Middle frontal gyrus (tissue), 1 donor: ENCODE data around the gene ELAVL3.
"Not testable (repeated sequence)": the region's sequence is repeated elsewhere in the genome, so short reads cannot be mapped to it uniquely, and the experiment has no call there.

Experiments
- DNase-seq: peaks from one replicate; pipeline ENCODE4 v3.0.0-alpha.2; 2015; ENCODE audit warnings: low spot score; ENCODE audit errors: extremely low spot score

The ELAVL3 gene

DNA sequence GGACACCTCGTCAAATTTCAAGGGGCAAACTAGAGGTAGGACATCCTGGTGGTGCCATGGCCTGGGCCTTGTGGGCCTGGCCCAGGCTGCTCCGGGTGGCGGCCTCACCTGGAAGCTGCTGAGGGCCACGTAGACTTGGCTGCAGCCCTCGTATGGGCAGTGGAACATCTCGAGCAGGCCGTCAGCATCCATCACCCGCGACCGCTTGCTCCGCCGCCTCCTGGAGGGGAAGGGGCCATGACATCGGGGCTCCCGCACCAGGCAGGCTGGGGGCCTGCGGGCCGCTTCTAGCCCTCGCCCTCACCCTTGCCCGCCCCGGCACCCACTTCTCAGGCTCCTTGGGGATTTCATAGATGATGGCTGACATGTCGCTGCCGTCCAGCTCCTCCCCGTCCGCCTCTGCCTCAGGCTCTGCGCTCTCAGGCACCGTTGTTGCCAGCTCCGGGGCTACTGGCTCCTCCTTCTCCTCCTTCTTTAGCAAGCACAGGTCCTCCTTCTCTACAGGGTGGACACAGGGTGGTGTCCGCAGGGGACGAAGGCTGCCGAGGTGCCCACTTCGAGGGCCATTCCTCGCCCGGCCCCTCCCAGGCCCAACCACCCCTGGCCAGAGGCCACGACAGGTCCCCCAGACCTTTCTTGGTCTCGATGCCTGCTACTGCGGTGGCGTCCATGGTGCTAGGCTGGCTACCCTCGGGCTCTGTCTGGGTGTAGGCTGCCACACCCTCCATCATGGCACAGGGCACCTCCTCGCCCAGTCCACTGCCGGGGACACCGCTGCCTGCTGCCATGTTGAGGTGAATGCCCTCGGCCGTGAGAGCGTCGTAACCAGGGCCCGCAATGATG lies 6.0 kb upstream of the ELAVL3 start:
- no peak for DNase-seq

DNA sequence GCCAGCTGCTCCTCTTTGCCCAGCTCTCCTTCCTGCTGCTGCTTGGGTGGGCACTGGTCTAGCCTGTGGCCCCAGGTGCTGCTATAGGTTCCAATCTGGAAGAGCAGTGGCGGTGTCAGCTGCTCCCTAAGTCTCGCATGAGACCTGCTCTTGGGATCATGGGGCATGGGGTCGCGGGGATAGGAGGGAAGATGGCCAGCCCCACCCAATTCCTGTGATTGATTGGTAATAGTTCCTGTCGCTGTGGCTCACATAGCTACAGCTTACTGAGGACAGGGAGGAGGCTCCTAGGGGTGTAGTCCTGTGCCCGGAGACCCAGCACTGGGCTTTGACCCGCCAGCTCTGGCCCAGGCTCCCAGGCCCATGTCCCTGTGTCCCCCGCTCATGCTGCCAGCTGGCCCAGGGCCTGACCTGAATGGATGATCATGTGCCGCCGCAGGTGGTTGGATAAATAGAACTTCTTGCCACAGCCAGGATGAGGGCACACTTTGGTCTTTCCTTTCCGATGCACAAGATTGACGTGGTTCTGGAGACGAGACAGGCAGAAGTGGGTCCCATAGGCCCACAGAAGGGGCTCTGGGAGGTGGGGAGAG lies 4.5 kb upstream of the ELAVL3 start:
- no peak for DNase-seq

DNA sequence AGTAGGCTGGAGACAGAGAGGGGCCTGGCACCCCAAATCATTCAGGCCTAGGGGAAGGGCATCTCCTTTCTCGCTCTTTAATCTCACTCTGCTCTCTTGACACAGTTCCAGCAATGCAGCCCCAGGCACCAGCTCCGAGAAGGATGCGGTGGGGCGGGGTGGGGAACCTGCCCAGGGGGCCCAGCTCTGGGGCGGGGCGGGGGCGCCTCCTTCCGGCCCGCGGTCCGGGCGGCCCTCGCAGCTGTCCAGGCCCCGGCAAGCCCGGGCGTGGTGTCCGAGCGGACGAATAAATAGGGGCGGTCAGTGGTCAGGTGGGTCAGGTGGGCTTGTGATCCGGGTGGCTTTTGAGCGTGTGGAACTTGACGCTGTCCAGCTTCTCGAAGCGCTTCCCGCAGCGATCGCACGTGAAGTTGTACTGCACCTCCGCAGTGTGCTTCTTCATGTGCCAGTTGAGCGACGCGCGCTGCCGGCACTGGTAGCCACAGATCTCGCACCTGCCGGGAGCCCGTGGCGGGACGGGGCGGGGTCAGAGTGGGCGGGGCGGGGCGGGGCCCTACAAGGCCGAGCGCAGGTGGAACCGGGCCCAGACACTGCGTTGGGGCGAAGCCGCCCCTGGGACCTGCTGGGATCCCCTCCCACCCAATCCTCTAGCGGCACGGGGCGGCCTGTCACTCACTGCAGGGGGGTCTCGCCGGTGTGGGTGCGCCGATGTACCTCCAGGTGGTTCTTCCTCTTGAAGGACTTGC lies 2.7 kb upstream of the ELAVL3 start:
- no peak for DNase-seq

DNA sequence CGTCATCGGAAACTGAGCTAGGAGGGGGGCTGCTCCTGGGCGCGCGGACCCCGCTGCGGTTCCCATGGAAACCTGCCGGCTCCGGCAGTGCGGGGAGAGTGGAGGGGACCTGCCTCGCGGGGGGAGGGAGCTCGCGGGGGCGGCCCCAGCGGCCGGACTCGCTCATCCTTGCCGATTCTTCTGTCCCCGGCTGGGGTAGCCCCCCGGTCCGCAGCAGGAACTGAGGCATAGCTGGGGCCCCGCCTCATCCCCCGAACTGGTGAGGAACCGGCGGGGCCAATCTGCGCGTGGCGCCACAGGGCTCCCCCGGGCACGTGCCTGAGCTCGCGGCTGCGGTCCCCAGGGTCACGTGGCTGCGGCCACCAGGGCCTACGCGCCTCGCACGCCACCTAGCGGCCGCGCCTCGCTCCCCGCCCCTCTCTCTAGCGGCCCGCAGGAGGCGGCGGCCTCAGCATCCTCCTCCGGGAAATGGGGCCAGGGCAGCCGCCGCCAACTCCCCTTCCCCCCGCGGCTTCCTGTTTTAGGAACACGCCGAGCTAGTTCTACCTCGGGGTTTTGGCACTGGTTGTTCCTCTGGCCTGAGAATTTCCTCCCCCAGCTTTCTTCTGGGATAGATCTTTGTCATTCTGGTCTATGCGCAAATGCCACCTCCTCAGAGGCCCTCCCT lies 1.7 kb upstream of the ELAVL3 start:
- DNase-seq = peak; percentile 74

DNA sequence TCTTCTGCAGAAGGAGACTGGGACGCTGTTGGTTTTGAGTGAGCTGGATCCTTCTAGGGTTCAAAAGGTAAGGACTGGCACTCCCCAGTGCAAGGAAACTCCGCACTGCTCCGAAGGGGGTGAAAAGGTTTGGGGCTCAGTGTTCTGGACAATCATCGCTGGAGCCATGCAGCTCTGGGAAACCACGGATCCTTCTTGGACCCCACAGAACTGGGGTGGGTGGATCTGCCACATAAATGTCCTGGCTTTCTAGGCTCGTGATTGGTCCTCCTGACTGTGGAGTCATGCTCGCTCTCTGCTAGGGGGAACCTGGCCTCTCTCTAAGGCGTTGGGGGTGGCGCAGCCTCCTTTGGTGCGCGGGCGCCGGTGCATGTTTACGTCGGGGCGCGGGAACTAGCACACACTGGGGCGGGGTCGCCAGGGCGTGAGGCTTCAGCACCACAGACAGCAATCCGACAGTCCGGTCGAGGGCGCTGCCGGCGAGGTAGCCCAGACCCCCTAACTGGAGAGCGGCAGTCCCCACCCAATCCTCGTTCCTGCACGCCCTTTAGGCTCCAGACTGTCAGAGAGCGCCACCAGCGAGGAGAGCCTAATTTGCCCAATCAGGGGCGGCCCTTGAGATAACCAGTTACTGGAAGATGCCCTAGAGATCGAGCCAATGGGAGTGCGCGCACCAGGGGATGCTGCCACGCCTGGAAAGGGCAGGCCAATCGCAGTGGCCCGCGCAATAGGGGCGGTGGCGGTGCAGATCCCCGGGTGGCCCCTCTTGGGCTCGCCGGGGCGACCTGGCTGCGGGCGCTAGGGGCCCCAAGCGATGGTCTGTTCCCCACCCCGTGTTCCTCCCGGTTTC lies 913 bp upstream of the ELAVL3 start:
- peak; percentile 92 for DNase-seq

DNA sequence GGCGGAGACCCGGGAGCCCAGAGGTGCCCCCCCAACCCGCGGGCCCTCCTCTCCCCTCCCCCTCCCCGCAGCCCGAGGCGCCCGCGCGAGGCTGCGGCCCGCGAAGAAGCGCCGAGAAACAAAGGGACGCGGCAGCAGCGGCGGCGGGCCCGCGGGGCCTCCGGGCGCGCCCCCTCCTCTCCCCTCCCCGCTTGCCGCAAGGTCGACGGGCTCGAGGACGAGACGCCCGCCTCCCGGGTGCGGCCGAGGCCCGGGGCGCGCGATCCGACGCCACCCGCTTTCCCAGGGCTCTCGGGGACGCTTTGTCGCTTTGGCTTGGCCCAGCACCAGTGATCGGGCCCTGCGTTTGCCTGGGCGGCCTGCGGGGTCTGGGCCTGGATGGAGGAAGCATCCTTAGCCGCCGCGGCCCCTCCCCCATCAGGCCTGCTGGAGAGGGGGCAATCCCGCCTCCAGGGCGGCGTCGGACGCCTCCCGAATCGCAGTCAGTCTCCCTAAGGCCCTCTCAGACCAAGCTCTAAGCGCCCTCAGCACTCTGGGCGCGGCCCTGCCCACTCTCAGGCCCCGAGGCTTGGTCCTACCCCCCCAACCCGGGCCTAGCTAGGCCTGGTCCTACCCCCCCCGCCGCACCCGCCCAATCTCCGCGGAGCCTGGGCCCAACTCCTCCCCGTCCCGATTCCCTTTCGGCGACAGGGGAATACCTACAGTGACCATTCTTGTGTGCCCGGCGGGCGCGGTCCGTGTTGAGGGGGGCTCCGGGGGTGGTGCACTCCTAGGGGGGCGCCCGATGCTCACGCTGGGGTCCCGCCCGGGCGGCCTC lies 740 bp downstream of the ELAVL3 start:
- no peak for DNase-seq

DNA sequence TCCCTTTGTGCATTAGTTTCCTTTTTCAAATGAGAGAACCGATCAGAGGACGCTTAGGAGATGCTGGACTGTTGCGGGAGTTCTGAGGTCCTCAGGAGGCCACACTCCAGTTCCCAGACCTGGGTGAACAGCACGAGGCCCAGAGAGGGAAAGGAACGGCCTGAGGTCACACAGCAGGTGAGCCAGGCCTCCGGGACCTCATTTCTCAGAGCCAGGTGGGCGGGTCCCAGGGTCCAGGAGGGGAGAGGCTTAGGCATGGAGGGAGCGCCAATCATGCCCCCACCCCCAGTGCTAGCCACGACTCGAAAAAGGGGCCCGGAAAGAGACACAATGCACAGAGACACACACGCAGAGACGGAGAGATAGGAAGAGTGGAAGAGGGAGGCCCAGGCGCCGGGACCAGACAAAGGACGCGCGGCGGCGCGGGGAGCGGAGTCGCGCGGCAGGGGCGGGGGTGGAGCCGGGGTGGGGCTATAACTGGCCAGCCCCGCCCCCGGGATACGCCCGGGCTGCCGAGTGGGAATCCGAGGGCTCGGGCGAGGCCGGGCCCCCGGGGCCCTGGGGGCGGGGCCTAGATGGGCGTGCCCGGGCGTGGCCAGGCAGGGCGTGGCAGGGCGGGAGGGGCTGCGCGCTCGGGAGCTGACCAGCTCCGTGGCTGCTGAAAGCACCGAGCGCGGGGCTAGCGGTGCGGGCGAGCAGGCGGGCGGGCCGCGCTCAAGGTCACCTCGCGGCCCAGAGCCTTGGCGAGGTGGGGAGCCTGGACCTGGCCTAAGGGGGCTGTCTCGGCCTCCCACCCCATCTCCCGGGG lies 1.6 kb downstream of the ELAVL3 start:
- DNase-seq = peak; percentile 61

DNA sequence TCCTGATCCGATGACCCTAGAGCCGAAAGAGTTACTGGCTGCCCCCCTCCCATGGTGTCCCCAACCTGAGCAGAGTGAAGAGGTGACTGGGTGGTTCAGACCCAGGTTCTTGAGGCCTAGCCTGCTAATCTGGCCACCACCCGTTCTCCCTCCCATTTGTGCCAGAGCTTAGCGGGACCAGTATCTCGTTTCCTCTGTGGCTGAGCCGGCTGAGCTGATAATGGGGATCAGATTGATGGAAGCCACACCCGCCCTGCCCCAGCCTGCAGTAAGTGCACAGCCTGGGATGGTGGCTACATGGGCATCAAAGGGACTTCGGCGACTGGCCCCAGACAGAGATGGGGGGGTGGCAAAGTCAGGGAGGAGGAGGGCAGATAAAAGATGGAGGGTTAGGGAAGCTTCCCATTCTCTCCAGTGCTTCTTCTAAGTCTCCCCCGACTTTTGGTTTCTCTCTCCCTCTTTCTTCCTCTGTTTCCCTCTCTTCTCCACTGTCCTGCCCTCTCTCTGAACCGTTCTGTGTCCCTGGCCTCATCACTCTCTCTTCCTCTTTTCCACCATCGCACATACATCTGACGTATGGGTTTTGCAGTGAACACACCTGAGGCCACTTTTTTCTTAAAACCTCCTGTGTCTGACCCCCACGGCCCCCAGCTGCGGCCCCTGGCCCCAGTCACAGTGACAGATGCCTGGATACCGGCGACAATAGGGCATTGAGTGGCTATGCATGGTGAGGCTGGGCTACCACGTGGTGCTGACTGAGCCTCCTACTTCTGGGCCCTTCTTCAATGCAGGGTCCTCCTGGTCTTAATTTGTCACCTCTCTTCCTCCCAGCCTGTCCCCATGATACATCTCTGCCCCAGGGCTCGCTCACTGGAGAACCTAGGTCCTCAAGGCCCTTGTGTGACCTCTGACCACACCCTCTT lies 2.4 kb downstream of the ELAVL3 start:
- no peak for DNase-seq

DNA sequence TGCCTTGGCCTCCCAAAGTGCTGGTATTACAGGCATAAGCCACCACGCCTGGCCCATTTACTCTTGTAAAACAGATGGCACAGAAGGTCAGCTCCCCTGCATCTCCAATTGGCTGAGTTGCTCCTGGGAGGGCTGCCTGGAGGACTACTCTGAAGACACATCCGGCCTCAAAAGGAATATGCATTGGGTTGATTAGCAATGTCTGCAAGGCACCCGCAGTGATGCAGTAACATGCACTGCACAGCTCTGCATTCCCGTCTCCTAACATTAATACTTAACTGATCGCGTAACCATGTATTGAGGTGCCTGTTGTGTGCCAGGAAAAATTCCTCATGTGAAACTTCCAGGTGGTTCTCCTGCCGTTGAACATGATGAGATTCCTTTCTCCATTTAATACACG lies 5.0 kb downstream of the ELAVL3 start:
- no peak for DNase-seq

DNA sequence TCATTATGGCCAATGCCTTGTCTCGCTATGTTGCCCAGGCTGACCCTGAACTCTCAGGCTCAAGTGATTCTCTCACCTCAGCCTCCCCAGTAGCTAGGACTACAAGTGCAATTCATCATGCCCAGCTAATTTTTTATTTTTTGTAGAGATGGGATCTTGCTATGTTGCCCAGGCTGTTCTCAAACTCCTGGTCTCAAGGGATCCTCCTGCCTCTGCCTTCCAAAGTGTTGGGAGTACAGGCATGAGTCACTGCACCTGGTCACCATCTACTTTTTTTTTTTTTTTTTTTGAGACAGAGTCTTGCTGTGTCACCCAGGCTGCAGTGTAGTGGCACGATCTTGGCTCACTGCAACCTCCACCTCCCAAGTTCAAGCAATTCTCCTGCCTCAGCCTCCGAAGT lies 5.5 kb downstream of the ELAVL3 start:
- DNase-seq = not testable (repeated sequence)

DNA sequence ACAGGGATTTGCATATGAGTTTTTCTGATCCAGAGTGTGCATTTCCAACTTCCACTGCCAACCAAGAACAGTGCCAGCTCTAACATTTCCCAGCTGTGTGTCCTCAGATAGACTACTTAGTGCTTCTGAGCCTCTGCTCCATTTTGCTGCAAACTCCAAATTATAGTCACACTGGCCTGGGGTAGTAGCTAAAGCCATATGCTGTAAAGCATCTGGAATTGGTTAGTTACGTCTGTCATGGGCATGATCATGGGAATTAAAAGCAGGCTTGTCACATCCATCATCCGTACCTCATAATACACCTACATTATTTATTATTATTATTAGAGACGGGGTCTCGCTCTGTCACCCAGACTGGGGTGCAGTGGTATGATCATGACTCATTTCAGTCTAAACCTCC lies 7.1 kb downstream of the ELAVL3 start:
- DNase-seq = no peak

DNA sequence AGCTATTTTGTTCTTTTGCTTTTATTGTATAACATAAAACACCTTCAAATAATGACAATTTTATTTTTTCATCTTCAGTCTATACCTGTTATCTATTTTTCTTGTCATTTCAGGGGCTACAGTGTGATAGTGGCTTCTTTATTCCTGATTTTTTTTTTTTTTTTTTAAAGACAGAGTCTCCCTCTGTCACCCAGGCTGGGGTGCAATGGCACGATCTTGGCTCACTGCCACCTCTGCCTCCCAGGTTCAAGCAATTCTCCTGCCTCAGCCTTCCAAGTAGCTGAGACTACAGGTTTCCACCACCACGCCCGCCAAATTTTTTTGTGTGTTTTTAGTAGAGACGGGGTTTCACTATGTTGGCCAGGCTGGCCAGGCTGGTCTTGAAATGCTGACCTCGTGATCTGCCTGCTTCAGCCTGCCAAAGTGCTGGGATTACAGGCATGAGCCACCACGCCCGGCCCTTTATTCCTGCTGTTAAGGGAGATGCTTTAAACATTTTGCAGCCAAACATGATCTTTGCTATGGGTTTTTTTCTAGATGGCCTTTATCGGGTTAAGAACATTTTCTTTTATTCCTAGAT lies 12.5 kb downstream of the ELAVL3 start:
- not testable (repeated sequence) for DNase-seq

DNA sequence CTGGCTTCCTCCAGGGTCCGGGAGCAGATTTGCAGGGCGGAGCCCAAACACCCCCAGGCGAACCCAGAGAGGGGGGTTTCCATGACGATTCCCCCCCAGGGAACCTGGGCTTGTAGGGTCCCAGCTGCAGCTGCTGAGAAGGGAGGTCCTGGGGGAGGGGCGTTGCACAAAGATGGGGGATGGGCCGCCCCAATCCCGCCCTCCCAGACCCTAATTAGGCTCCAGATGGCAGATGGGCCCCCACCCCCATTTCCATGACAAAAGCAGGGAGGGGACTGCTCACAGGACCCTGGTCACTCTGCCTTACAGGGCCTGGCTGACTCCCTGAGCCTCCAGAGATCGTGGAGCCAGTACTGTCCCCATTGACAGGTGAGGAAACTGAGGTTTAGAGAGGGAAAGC lies 15.2 kb downstream of the ELAVL3 start:
- no peak for DNase-seq

DNA sequence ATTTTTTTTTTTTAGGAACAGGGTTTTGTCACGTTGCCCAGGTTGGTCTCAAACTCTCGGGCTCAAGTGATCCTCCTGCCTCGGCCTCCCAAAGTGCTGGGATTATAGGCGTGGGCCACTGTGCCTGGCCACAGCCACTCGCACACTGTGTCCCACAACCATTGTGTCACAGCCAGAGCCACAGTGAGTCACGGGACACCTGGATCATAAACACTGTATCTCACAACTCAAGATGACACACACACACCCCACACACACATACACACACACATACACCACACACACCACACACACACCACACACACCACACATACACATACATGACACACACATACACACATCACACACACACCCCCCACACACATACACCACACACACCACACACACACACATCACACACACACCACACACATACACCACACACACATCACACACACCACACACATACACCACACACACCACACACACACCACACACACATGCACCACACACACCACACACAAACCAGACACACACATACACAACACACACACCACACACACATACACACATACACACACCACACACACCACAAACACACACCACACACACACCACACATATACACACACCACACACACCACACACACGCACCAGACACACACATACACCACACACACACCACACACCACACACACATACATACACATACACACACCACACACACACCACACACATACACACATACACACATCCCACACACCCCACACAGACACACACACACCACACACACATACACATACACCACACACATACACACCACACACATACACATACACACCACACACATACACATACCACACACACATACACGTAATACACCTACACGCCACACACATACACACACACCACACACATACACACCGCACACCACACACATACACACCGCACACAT lies 16.2 kb downstream of the ELAVL3 start:
- DNase-seq = no peak

DNA sequence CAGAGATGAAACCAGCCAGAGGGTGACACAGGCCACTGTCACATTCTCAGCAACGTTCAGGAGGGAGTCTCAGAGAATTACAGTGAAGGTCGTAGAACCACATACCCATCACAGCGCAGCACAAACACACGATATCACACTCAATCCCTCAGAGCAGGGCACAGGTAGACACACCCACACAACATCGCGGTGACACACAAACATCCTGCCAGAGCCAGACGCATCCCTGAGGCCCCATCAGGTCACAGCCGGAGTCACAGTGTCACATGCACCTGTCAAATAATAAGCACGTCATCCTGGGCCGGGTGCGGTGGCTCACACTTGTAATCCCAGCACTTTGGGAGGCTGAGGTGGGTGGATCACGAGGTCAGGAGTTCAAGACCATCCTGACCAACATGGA lies 17.5 kb downstream of the ELAVL3 start:
- DNase-seq = no peak

DNA sequence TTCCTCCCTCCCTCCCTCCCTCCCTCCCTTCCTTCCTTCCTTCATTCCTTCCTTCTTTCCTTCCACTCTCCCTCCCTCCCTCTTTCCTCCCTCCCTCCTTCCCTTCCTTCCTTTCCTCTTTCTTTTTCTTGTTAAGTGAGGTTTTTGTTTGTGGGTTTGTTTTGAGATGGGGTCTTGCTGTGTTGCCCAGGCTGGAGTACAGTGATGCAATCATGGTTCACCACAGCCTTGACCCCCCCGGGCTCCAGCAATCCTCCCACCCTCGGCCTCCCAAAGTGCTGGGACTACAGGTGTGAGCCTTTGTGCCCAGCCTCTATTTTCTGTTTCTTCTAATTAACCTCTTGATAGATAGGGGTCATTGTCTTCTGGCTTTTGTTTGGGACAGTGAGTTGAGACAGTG lies 19.4 kb downstream of the ELAVL3 start:
- no peak for DNase-seq

DNA sequence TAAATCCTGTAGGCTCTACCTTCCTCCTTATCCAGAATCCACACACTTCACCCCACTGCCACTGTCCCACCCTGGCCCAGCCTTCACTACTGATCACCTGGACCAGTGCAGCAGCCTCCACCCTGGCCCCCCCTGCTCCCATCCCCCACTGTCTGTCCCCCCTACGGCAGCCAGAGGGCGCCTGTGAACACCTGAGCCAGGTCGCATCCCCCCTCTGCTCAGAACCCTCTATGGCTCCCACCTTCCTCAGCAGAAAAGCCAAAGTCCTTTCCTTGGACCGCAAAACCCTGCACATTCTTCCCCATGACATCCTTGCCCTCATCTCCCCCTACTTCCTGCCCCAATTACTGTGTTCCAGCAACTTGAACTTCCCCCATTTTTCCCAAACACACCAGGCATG lies 20.6 kb downstream of the ELAVL3 start:
- DNase-seq = no peak
